Gastrocnemius medialis (tissue), 4 donors: ENCODE results near the gene SH2D7. TPM values are rescaled to one million over a fixed set of nuclear protein-coding genes. Genes with fewer than 3 reads are reported as not detected.
A peak's percentile ranks its signal among the peaks of the same experiment; 100 is the strongest.

Experiments used
- ATAC-seq, 2 donors: fragments of 150-250 bp; one replicate each; pipeline ENCODE4 v1.9.1; 2016
- DNase-seq, 2 donors: peaks; one replicate each; pipeline ENCODE4 v3.0.0-alpha.2; 2019
- H3K27ac ChIP-seq, 4 donors: fragments of 200-600 bp; sonication (generic); 1 replicate in 1 of 4; 2 replicates in 3 of 4; pipeline ENCODE4 v1.5.1; 2016 to 2018; ENCODE audit warnings: mild to moderate bottlenecking in 2 of 4, moderate library complexity in 1 of 4
- H3K27me3 ChIP-seq, 3 donors: fragments of 200-600 bp; sonication (generic) in 2 of 3; 1 replicate in 1 of 3; 2 replicates in 2 of 3; pipeline versions ENCODE4 v1.5.1 to v1.6.0; 2016 to 2019; ENCODE audit warnings: mild to moderate bottlenecking in 1 of 3, moderate library complexity in 1 of 3
- H3K36me3 ChIP-seq, 2 donors: fragments of 200-600 bp; sonication (generic) in 1 of 2; one replicate each; pipeline ENCODE4 v1.5.1; 2017 to 2018
- H3K4me1 ChIP-seq, 2 donors: fragments of 200-600 bp; sonication (generic) in 1 of 2; one replicate each; pipeline ENCODE4 v1.5.1; 2016 to 2017; ENCODE audit warnings: mild to moderate bottlenecking in 2 of 2
- H3K4me3 ChIP-seq, 4 donors: fragments of 200-600 bp; sonication (generic) in 3 of 4; 1 replicate in 1 of 4; 2 replicates in 3 of 4; pipeline ENCODE4 v1.5.1; 2016 to 2019; ENCODE audit warnings: mild to moderate bottlenecking in 2 of 4
- H3K9me3 ChIP-seq, 3 donors: fragments of 200-600 bp; sonication (generic) in 2 of 3; 1 replicate in 1 of 3; 2 replicates in 2 of 3; pipeline ENCODE4 v1.5.1; 2016 to 2019
- POLR2A ChIP-seq, 2 donors: fragments of 450-650 bp; IDR thresholded peaks; one replicate each; pipeline ENCODE4 v1.6.1; 2017; ENCODE audit warnings: antibody characterized with exemption in 2 of 2, mild to moderate bottlenecking in 2 of 2, moderate library complexity in 2 of 2
- in situ Hi-C, 4 donors: fragments of 200-750 bp; cut with MboI; loops; one replicate each; pipeline versions ENCODE4 v1.15.0 to v1.8.0; 2017; ENCODE audit warnings: low sequenced_read_pairs in 4 of 4
- intact Hi-C: fragments of 100-400 bp; cut with DNase I; formaldehyde crosslinking; loops from one replicate; pipeline ENCODE4 v1.15.1; 2023; ENCODE audit warnings: low total_unique reads
- total RNA-seq, 4 donors: library from RNA; depleted of rRNA; stranded (reverse); fragments of >200 nt; gene quantifications; one replicate each; pipeline versions ENCODE4 v1.1.0 to v1.2.3, GENCODE V29; 2016
- TF ChIP-seq, protein P1 (sequence below), 5 experiments: fragments of 450-650 bp in 3 of 5; fragments of 200-600 bp in 2 of 5; sonication (generic) in 2 of 5; IDR thresholded peaks in 4 of 5; conservative IDR thresholded peaks in 1 of 5; 1 replicate in 4 of 5; 2 replicates in 1 of 5; pipeline ENCODE4 v1.5.1; 2016 to 2019; ENCODE audit warnings: antibody characterized with exemption in 5 of 5, mild to moderate bottlenecking in 3 of 5, moderate library complexity in 3 of 5

Gene SH2D7
- total RNA-seq, 4 donors from 2014 or later: not detected

DNA sequence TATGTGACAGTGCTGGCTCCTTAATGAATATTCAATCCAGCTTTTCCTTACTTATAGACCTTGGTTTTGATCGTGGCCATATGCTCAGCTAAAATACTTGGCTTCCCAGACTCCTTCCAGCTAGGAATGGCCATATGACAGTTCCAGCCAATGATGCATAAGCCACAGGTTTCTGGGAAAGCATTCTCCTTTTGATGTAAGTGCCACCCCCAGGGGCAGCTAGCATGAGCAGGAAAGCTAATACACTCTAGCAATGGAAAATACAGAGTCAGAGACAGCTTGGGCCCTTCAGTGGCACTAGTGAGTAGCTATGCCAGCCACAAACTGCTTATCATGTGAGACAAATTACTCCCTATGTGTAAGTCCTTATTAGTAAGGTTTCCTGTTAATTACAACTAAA is 41.5 kb upstream of the SH2D7 start:
- Histone ChIP-seq H3K4me3 (no peak overlapping the region), H3K4me1 (peaks cover 32 to 62% of the 10 kb centered on the region in 2 donors)
- TF ChIP-seq, protein P1, sequence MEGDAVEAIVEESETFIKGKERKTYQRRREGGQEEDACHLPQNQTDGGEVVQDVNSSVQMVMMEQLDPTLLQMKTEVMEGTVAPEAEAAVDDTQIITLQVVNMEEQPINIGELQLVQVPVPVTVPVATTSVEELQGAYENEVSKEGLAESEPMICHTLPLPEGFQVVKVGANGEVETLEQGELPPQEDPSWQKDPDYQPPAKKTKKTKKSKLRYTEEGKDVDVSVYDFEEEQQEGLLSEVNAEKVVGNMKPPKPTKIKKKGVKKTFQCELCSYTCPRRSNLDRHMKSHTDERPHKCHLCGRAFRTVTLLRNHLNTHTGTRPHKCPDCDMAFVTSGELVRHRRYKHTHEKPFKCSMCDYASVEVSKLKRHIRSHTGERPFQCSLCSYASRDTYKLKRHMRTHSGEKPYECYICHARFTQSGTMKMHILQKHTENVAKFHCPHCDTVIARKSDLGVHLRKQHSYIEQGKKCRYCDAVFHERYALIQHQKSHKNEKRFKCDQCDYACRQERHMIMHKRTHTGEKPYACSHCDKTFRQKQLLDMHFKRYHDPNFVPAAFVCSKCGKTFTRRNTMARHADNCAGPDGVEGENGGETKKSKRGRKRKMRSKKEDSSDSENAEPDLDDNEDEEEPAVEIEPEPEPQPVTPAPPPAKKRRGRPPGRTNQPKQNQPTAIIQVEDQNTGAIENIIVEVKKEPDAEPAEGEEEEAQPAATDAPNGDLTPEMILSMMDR (IDR thresholded peaks at IDR 0.05 in 4 of 5, conservative IDR thresholded peaks at IDR 0.05 in 1 of 5): no peak
- TF ChIP-seq POLR2A (IDR thresholded peaks at IDR 0.05): no peak

DNA sequence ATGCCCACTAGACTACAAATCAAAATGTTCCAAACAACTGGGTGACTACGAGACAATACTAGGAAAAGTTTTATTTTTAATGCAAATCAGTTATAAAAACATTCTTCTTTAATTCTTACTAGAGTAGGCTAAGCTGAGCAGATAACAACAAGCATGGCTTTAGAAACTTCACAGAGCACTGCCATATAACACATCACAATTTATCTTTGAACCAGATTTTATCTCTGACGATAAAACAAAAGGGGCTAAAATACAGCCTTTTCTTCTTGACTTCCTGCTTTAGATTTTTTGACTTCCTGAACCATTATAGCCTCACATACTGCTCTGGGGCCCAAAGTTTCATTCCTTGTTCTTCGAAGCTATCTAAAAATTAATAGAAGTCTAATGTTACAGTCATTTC is 40.8 kb upstream of the SH2D7 start:
- in situ Hi-C loops (no loop called here), intact Hi-C loops (no loop called here)
- H3K4me1 ChIP-seq: peaks cover 39 to 69% of the 10 kb centered on the region in 2 donors
- no peak for DNase-seq
- H3K36me3 ChIP-seq: no peaks in the 10 kb centered on the region
- no peaks in the 10 kb centered on the region for H3K9me3 ChIP-seq
- H3K4me3 ChIP-seq: no peak overlapping the region
- H3K27ac ChIP-seq: no peak overlapping the region
- no peak for ATAC-seq
- no peaks in the 10 kb centered on the region for H3K27me3 ChIP-seq
- TF ChIP-seq POLR2A (IDR thresholded peaks at IDR 0.05): no peak
- TF ChIP-seq, protein P1 (IDR thresholded peaks at IDR 0.05 in 4 of 5, conservative IDR thresholded peaks at IDR 0.05 in 1 of 5): no peak

More for the DNA sequence above, 41.5 kb upstream of the SH2D7 start:
- in situ Hi-C loops (no loop called here), intact Hi-C loops (no loop called here)
- Histone ChIP-seq H3K36me3 (no peaks in the 10 kb centered on the region), H3K27ac (no peak overlapping the region), H3K9me3 (no peaks in the 10 kb centered on the region), H3K27me3 (no peaks in the 10 kb centered on the region)
- ATAC-seq (no peak), DNase-seq (no peak)

DNA sequence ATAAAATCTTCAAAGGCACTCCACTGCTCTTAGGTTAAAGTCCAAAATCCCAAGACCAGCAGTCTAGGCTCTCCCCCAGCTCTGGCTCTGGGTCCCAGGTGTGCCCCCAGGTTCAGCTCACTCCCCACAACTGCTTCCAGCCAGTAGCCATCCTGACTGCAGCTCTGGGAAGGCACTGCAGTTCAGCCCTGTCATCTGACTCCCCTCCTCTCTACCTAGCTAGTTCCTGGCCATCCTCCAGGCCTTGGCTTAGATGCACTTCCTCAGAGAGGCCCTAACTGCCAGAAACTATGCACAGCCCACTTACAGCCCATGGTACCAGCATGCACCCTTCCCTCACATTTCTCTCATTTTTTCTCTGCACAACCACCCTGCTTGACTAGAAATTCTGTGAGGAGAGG is 40.4 kb upstream of the SH2D7 start:
- ATAC-seq: peak; percentile 32 to 37
- Histone ChIP-seq H3K36me3 (no peaks in the 10 kb centered on the region), H3K9me3 (no peaks in the 10 kb centered on the region), H3K27me3 (no peaks in the 10 kb centered on the region), H3K4me1 (peaks cover 43 to 71% of the 10 kb centered on the region in 2 donors), H3K4me3 (no peak overlapping the region), H3K27ac (no peak overlapping the region)
- peak in 1 of 2 donors; percentile 52 for DNase-seq
- TF ChIP-seq, protein P1 (IDR thresholded peaks at IDR 0.05 in 4 of 5, conservative IDR thresholded peaks at IDR 0.05 in 1 of 5): no peak
- TF ChIP-seq POLR2A (IDR thresholded peaks at IDR 0.05): no peak
- intact Hi-C loops (no loop called here), in situ Hi-C loops (no loop called here)

DNA sequence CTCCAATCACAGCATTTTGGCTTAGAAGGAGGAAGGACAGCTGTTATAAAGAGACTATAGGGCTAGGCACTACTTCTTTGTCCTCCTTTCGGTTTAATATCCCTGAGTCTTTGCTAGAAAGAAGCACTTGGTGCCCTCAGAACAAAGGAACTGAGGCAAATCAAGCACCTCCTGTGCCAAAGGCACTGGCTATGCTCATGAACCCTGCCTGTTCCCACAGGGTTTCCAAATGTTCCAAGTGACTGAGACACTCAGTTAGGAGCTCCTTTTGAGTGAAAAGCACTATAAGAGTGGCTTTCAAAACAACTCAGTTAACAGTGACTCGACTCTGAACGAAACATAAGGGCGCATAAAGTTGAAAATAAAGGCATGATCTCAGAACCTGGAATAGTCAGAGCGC is 39.8 kb upstream of the SH2D7 start:
- intact Hi-C loops (no loop called here), in situ Hi-C loops (no loop called here)
- DNase-seq (no peak), ATAC-seq (no peak)
- Histone ChIP-seq H3K9me3 (no peaks in the 10 kb centered on the region), H3K27ac (no peak overlapping the region), H3K27me3 (no peaks in the 10 kb centered on the region), H3K4me3 (no peak overlapping the region), H3K4me1 (peaks cover 43 to 71% of the 10 kb centered on the region in 2 donors), H3K36me3 (no peaks in the 10 kb centered on the region)
- no peak for TF ChIP-seq POLR2A (IDR thresholded peaks at IDR 0.05)
- TF ChIP-seq, protein P1 (IDR thresholded peaks at IDR 0.05 in 4 of 5, conservative IDR thresholded peaks at IDR 0.05 in 1 of 5): no peak

DNA sequence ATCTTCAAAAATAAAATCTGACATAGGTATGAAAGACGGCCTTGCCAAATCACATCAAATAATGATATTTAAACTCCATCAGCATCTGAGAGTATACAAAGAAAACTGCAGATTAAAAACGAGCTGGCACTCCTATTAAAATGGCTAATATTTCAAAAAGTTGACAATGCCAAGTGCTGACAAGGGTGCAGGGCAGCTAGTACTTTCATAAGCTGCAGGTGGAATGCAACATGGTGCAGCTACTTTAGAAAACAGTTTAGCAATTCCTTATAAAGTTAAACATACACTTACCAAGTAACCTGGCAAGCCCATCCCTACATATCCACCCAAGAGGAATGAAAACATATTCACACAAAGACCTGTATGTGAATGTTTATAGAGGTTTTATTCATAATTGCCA is 37.8 kb upstream of the SH2D7 start:
- TF ChIP-seq POLR2A (IDR thresholded peaks at IDR 0.05): no peak
- TF ChIP-seq, protein P1 (IDR thresholded peaks at IDR 0.05 in 4 of 5, conservative IDR thresholded peaks at IDR 0.05 in 1 of 5): no peak
- Histone ChIP-seq H3K9me3 (no peaks in the 10 kb centered on the region), H3K27me3 (no peaks in the 10 kb centered on the region), H3K27ac (no peak overlapping the region), H3K36me3 (no peaks in the 10 kb centered on the region), H3K4me3 (no peak overlapping the region), H3K4me1 (peaks cover 46 to 71% of the 10 kb centered on the region in 2 donors)
- no peak for DNase-seq
- in situ Hi-C loops: no loop called here
- no peak for ATAC-seq
- intact Hi-C loops: no loop called here
